GM10847 (cell line): ENCODE results near the gene ALKAL2.

Experiments
- POLR2A ChIP-seq: IDR thresholded peaks from 2 replicates; pipeline ENCODE4 v1.6.1; 2011; ENCODE audit not compliant: insufficient read length; ENCODE audit errors: extremely low read depth

The ALKAL2 gene

DNA sequence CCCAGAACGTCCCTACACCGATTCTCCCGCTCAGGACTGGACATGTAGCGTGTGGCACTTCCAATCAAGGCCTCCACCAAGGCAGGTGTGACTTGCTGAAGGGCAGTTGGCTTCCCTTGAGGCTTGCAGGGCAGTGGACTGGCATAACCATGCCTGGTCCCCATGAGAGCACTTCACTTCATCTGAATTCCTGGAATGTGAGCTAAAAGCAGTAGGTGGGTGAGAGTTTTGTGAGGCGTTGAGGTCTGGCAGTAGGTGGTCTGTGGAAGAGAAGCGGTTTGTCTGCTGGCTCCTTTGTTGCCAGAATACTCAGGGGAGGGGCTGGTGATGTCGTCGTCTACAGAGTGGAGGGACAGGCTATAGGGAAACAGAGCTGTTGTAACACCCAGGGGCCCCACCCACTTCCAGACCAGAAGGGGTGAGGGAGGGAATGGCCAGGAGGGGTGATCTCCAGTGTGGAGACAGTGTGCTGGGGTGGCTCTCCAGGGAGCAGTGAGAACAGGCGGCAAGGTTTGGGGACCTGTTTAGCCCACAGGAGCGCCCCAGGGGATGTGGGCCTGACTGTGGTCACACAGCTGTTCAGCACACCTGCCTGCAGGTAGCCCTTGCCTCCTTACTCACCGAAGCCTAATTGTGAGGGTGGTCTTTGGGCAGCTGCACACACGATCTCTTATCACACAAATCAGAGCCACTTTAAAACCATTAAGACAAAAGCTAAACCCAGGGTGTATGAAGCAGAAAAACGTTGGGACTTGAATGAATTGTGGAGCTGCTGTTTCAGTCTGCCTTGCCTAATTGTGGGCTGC lies 21.5 kb upstream of the ALKAL2 start:
- no peak for TF ChIP-seq POLR2A

DNA sequence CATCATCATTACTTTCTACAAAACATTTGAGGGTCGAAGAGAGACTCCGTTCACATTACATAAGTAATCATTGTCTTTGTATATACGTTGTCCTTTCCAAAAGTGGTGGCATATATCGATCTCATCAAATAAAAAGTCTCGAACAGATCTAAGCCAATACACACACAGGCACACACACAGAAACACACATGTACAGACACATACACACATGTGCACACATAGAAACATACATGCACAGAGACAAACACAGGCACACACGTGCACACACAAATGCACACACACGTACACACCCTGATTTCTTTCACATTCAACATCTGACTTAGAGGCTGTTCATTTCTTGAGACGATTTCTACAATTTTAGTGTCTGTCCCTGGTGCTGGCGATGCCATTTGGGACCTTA lies 17.5 kb upstream of the ALKAL2 start:
- TF ChIP-seq POLR2A = no peak

DNA sequence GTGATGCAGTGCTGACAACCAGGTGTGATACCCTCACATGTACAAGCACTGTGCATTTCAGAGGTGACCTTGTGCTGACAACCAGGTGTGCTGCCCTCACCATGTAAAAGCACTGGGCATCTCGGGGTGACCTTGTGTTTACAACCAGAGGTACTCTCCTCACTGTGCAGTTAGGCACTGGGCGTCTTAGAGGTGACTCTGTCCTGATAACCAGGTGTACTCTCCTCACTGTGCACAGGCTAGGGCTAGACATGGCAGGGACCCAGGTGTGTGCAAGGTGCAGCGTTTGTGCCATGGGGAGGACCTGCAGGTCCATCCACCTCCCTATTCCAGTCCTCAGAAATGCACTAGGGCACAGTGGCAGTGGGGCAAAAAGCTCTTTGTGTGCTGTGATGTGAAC lies 8.5 kb upstream of the ALKAL2 start:
- no peak for TF ChIP-seq POLR2A

DNA sequence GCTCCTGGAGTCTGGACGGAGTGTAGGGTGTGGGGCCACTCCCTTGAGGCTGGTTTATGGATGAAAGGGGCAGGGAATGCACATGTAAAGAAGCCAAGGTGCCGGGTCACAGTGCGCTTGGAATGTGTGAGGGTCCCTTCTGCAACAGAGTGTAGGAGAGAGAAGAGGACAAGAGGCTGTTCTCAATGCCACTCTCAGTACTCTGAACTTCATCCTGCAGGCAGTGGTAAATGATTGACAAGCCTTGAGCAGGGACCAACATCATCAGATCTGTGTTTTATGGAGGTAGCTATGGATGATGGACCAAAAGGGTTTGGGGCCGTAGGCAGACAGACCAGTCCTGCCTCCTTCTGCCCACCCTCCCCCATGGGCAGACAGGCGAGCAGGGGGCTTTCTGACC lies 7.2 kb upstream of the ALKAL2 start:
- no peak for TF ChIP-seq POLR2A

DNA sequence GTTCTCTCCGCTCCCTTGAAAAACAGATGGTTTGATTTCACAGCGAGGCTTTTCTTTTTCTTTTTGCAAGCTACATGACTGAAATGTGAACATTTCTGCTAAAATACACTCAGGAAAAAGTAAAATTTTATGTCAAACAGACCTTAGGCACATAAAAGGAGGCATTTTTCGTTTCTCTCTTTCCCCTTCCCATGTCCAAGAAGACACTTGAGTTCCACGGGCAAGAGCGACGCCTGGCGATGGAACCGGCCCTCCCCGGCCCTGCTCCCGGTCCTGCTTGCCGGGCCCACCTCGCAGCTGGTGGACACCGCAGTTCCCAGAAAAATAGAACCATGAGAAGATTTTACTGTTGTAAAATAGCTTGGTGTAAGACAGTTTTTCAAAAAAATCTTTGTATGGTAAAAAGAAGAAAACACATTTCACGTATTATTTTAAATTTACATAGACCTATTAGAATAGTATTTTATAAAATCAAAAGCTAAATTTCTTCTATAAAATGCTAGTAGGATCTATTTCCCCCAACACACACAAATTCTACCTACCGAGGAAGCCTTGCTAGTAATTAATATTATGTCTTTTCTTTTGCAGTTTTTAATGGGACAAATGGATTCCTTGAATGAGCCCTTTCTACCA lies 2.3 kb upstream of the ALKAL2 start:
- no peak for TF ChIP-seq POLR2A

DNA sequence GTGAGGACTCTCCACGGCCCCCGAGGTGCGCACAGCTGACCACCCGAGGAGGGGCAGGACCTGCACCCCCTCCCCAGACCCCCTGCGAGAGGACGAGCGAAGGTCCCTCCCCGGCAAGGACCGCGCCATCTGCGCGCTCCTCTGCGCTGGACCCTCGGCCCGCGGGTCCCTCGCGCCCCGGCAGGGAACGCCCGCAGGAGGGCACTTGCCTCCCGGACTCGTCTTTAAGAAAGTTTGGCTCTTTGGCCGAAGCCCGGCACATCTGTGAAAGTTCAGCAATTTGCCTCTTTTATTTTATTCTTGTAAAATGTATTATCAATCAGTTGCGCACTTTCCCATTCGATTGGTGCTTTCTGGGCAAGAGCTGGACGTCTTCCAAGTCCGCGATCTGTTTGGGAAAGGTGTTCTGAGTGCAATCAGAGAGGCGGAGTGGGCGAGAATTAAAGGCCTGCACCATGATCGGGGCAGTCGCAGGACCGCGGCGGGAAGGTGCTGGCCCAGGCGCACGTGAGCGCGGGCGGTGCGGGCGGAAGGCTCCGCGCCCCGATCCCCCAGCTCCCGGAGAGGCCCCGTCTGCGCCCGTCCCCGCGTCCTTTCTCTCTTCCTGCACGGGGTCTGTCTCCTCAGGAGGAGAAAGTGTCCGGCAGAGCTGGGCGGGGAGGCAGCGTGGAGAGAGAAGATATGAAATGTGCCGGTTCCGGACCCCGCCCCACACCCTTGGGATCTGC lies 1.6 kb upstream of the ALKAL2 start:
- TF ChIP-seq POLR2A = no peak

DNA sequence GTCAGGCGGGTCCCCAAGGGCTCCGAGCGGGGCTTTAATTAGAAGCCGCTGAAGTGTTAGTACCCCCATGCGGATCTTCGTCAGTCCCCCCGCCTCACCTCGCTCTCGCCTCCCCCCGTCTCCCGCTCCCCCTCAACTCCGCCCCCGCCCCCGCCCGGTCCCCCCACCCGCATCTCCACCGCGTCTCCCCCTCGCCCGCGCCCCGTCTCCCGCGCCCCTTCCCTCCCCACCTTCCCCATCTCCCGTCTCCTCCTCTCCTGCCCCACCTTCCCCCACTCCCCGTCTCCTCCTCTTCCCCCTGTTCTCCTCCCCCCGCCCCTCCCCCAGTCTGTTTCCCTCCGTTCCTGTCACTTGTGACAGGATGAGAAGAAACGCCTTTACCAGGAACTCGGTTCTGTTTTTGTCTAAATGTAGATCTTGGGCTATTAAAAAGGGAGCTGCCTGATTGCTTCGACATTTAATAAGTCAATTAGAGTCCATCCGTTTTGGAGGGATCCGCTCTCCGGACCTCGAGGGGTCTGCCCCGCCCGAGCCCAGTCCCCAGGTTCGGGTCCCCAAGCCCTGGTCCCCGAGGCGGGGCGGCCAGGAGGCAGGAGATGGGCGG lies 969 bp upstream of the ALKAL2 start:
- TF ChIP-seq POLR2A = no peak

DNA sequence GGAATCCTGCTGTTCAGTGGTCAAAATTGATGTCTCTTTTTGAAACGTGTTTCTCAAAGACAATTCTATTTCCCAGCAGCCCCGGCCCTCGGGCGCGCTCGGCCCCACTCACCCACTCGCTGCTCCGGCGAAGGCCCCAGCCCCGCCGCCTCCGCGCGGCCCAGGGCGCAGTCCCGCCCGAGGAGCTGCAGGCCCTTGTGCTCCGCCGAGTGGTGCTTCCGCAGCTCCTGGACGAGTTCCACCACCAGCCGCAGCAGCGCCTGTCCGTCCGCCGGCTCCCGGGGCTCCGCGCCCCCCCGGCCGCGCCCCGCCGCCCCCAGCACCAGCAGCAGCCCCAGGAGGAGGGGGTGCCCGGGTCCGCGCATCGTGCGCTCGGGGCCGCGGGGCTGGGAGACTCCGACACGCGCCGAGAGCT lies 413 bp downstream of the ALKAL2 start:
- TF ChIP-seq POLR2A = no peak

DNA sequence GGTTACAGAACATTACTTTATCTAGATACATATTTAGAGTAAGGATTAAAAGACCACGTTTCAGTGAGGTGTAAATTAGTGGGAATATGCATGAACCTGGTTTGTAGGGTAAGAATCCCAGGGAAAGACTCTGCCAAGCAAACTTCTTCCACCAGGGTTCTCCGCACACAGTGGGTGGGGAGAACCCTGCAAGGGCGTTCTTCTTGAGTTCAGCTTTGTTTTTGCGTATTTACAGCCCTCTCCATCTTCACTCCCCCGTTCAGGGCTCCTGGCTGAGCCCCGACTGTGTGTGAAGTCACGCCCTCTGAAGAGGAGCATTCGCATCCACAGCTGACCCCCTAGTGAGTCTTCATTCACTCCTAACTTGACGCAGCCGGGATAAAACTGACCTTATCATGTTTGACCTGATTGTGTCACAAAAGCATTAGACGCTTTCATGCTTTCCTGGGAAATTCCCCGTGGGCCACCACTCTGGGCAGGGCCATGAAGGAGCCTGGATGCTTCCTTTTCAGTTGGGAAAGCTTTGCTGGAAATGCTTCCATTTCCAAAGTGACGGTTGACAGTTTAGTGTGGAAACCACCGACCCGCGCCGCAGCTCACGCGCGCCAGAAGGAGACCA lies 1.0 kb downstream of the ALKAL2 start:
- no peak for TF ChIP-seq POLR2A

DNA sequence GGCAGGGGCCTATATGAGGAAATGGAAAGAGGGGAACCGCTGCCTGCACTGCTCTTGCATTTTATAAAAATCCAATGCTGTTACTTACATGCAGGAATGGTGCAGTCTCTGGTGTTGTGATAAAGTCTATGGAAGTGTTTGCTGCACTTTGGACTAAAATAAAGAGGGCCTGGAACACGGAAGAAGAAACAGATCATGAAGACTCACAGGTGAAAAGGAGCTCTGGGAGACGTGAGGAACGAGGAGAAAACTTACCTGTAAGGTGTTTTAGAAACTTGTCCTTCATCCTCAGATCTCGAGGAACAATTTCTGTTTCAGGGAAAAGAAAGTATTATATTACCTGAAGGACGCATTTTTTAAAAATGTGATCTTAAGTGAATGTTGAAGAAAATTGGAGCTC lies 1.9 kb downstream of the ALKAL2 start:
- TF ChIP-seq POLR2A = no peak

DNA sequence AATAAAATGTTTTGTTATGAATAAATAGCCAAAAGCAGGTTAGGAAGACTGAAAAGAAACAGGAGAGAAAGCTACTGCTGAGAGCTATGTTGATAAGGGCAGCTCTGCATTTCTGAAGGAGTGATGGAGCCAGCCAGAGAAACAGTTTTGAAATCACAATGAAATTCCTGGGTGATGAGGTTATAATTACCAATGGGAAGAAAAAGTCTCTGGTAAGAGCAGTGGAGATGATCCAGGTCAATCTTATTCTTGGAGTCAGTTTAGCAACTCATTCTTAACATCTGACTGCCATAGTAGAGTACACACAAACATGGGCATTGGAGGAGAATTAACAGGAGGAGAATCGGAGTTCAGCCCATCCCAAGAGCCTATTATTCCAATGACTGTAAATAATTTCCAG lies 2.4 kb downstream of the ALKAL2 start:
- no peak for TF ChIP-seq POLR2A

DNA sequence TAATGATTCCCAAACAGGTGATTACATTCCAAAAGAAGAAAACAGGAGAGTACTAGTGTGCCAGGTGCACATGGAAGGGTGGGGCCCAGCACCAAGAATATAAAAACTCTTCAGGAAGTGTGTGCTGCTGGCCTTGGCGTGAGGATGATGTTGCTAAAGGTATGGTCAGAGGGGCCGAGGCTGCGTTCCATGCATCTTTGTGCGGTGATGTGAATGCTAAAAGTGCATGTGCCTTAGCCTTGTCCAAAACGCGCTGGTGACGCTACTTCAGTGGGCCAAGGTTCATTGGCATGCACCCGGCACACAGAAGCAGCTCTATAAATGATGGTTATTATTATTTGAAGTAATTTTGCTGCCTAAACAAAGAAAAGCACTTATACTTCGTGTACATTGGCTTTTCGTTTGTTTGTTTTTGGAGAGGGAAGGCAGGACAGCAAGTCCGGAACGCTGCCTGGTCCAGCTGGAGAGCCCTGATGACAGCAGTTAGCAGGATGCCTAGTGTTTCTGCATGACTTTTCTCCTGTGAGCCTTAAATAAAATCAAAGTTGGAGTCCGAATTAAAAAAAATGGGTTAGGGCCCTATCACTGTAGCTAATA lies 2.9 kb downstream of the ALKAL2 start:
- no peak for TF ChIP-seq POLR2A

DNA sequence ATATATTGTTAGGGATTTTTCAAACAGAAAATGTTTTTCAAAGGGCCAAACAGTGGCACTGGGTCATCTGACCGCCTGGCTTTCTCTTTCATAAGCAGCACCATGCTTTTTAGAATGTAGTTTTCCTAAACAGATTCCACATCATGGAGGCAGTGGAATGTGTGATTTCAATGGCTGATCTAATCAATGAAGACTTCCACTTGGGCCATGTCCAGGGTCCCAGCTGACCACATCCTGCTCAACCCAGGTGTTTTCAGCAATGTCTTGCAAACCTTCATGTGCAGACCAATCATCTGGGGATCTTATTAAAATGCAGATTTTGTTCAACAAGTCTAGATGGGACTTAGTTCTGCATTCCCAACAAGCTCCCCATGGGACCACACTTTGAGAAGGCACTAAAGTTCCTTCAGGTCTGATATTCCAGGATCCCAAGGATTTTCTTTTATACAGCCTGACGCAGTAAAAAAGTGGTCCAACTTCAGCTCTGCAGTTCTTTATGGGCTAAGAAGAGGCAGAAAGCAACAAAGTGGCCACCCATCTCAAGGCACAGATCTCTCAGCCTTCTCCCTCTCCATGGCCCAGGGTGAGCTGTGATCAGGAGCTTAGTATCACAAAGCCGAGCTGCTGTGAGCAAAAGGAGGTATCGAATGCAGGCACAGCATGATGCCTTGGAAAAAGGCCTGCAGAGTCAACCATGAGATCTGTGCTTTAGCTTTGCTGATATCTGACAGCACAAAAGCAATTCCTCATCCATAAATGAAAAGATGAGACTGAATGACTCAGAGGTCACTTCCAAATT lies 3.7 kb downstream of the ALKAL2 start:
- no peak for TF ChIP-seq POLR2A
